H1 (cell line): ENCODE measurements around the gene TMEM168. TPM values are rescaled to one million over a fixed set of nuclear protein-coding genes. Genes with fewer than 3 reads are reported as not detected.

Experiments used
- CTCF ChIA-PET: fragments of 300-600 bp; sonication (Branson Sonifier 250); formaldehyde crosslinking; loops from one replicate; lab custom pipeline; 2021; ENCODE audit not compliant: partially characterized antibody; lab: Charles Lee
- POLR2A ChIA-PET: fragments of 300-600 bp; sonication (Branson Sonifier 250); formaldehyde crosslinking; loops from one replicate; lab custom pipeline; 2021; ENCODE audit warnings: inconsistent platforms; ENCODE audit not compliant: partially characterized antibody; lab: Charles Lee
- DNase-seq, 2 experiments: peaks; one replicate each; pipeline versions ENCODE4 v3.0.0 to v3.0.0-alpha.2; 2010 to 2022; ENCODE audit warnings: low spot score in 2 of 2, low read depth in 1 of 2, mixed read lengths in 1 of 2
- FAIRE-seq: peaks from 2 replicates; lab custom pipeline; 2011; peaks lifted over from hg19 to GRCh38; lab: Jason Lieb, UNC
- H2AFZ ChIP-seq: 2 replicates; pipeline ENCODE4 v1.8.1; 2012; ENCODE audit warnings: low read length, inconsistent platforms
- H2AK5ac ChIP-seq: 2 replicates; pipeline ENCODE4 v1.6.1; 2013; ENCODE audit warnings: low read depth, low read length
- H2BK120ac ChIP-seq: replicated peaks from 2 replicates; pipeline ENCODE3; 2013; ENCODE audit warnings: low read depth, low read length, inconsistent platforms
- H2BK12ac ChIP-seq: 2 replicates; pipeline ENCODE4 v1.6.1; 2013; ENCODE audit warnings: low read depth, low read length
- H2BK15ac ChIP-seq: 2 replicates; pipeline ENCODE4 v1.6.1; 2013; ENCODE audit warnings: low read length
- H2BK20ac ChIP-seq: 2 replicates; pipeline ENCODE4 v1.6.1; 2013; ENCODE audit warnings: low read length
- H2BK5ac ChIP-seq: 2 replicates; pipeline ENCODE4 v1.6.1; 2013; ENCODE audit warnings: low read depth, low read length
- H3K14ac ChIP-seq: 2 replicates; pipeline ENCODE4 v1.6.1; 2013; ENCODE audit warnings: inconsistent platforms; ENCODE audit not compliant: insufficient read length
- H3K18ac ChIP-seq: 2 replicates; pipeline ENCODE4 v1.6.1; 2013; ENCODE audit warnings: low read length; ENCODE audit errors: extremely low read depth
- H3K23ac ChIP-seq: 2 replicates; pipeline ENCODE4 v1.6.1; 2013; ENCODE audit warnings: inconsistent platforms; ENCODE audit not compliant: insufficient read length
- H3K23me2 ChIP-seq: 2 replicates; pipeline ENCODE4 v1.6.1; 2013; ENCODE audit warnings: low read depth, low read length
- H3K27ac ChIP-seq: 2 replicates; pipeline ENCODE4 v1.6.1; 2011; ENCODE audit warnings: low read depth, low read length, inconsistent platforms
- H3K27me3 ChIP-seq, 4 experiments: replicated peaks in 1 of 4; 1 replicate in 1 of 4; 2 replicates in 3 of 4; pipeline versions ENCODE4 v1.6.1 to v1.8.1; 2011 to 2013; ENCODE audit warnings: low read length in 3 of 4, mild to moderate bottlenecking in 3 of 4, inconsistent platforms in 2 of 4, mixed read lengths in 2 of 4, moderate library complexity in 1 of 4; ENCODE audit not compliant: control insufficient read depth in 3 of 4, insufficient read depth in 3 of 4; ENCODE audit errors: extremely low read depth in 1 of 4
- H3K36me3 ChIP-seq, 4 experiments: 2 replicates each; pipeline versions ENCODE4 v1.6.1 to v1.8.1; 2011 to 2013; ENCODE audit warnings: mild to moderate bottlenecking in 4 of 4, low read length in 3 of 4, moderate library complexity in 2 of 4, control low read depth in 1 of 4, inconsistent platforms in 1 of 4; ENCODE audit not compliant: insufficient read depth in 4 of 4, control insufficient read depth in 2 of 4
- H3K4ac ChIP-seq: replicated peaks from 2 replicates; pipeline ENCODE3; 2013; ENCODE audit warnings: low read length, low read depth, mixed read lengths, inconsistent platforms; ENCODE audit not compliant: insufficient read length
- H3K4me1 ChIP-seq, 4 experiments: replicated peaks in 1 of 4; 1 replicate in 1 of 4; 2 replicates in 3 of 4; pipeline versions ENCODE4 v1.6.1 to v1.8.1; 2011 to 2013; ENCODE audit warnings: low read length in 3 of 4, inconsistent platforms in 2 of 4, mixed read lengths in 1 of 4; ENCODE audit not compliant: insufficient read depth in 4 of 4, control insufficient read depth in 3 of 4
- H3K4me2 ChIP-seq, 2 experiments: 2 replicates each; pipeline versions ENCODE4 v1.6.1 to v1.8.1; 2011 to 2013; ENCODE audit warnings: low read depth in 2 of 2, low read length in 2 of 2, control low read depth in 1 of 2, inconsistent platforms in 1 of 2, mild to moderate bottlenecking in 1 of 2; ENCODE audit not compliant: insufficient read depth in 1 of 2
- H3K4me3 ChIP-seq, 4 experiments: fragments of 200-600, 300-600 bp in 1 of 4; sonication (generic), shearing (Covaris generic), sonication (Bioruptor Twin) in 1 of 4; 2 replicates each; pipeline versions ENCODE4 v1.5.1 to v1.8.1; 2011 to 2016; ENCODE audit warnings: low read length in 4 of 4, low read depth in 3 of 4, control low read depth in 2 of 4, inconsistent platforms in 2 of 4, mild to moderate bottlenecking in 2 of 4, mixed read lengths in 1 of 4, moderate library complexity in 1 of 4; ENCODE audit not compliant: insufficient read depth in 2 of 4; ENCODE audit errors: extremely low read depth in 1 of 4
- H3K56ac ChIP-seq: replicated peaks from 2 replicates; pipeline ENCODE3; 2013; ENCODE audit warnings: low read depth, mild to moderate bottlenecking, mixed read lengths, low read length, inconsistent platforms; ENCODE audit not compliant: insufficient read length
- H3K79me1 ChIP-seq: 2 replicates; pipeline ENCODE4 v1.6.1; 2013; ENCODE audit warnings: low read depth, low read length, control low read depth
- H3K79me2 ChIP-seq, 2 experiments: 2 replicates each; pipeline versions ENCODE4 v1.6.1 to v1.8.1; 2012 to 2013; ENCODE audit warnings: low read length in 2 of 2, mild to moderate bottlenecking in 2 of 2, inconsistent platforms in 1 of 2; ENCODE audit not compliant: insufficient read depth in 2 of 2, control insufficient read depth in 1 of 2
- H3K9ac ChIP-seq, 4 experiments: replicated peaks in 1 of 4; 1 replicate in 1 of 4; 2 replicates in 3 of 4; pipeline versions ENCODE4 v1.6.1 to v1.8.1; 2011 to 2013; ENCODE audit warnings: low read depth in 3 of 4, low read length in 3 of 4, control low read depth in 2 of 4, mild to moderate bottlenecking in 2 of 4, moderate library complexity in 2 of 4, inconsistent platforms in 1 of 4; ENCODE audit errors: extremely low read depth in 1 of 4
- H3K9me3 ChIP-seq, 2 experiments: 2 replicates each; pipeline versions ENCODE4 v1.6.1 to v1.8.1; 2012 to 2013; ENCODE audit warnings: mild to moderate bottlenecking in 2 of 2, moderate library complexity in 2 of 2, control low read depth in 1 of 2, inconsistent platforms in 1 of 2, low read depth in 1 of 2, low read length in 1 of 2, mixed read lengths in 1 of 2; ENCODE audit not compliant: insufficient read depth in 2 of 2
- H4K20me1 ChIP-seq, 2 experiments: replicated peaks in 1 of 2; 2 replicates each; pipeline versions ENCODE3 to v1.8.1; 2011 to 2013; ENCODE audit warnings: inconsistent platforms in 2 of 2, low read length in 2 of 2, mild to moderate bottlenecking in 1 of 2; ENCODE audit not compliant: insufficient read depth in 2 of 2, control insufficient read depth in 1 of 2
- H4K5ac ChIP-seq: 2 replicates; pipeline ENCODE4 v1.6.1; 2013; ENCODE audit warnings: low read length, low read depth, mixed read lengths, inconsistent platforms; ENCODE audit not compliant: insufficient read length
- H4K8ac ChIP-seq: 2 replicates; pipeline ENCODE4 v1.8.0; 2013; ENCODE audit warnings: mild to moderate bottlenecking, moderate library complexity, low read length, inconsistent platforms; ENCODE audit not compliant: insufficient read depth; ENCODE audit errors: extremely low read depth
- H4K91ac ChIP-seq: replicated peaks from 2 replicates; pipeline ENCODE3; 2013; ENCODE audit warnings: low read length, mixed read lengths, inconsistent platforms; ENCODE audit not compliant: insufficient read length
- ASH2L ChIP-seq: fragments of 200-600, 300-600 bp; sonication (generic); IDR thresholded peaks from one replicate; pipeline ENCODE4 v1.7.1; 2017; ENCODE audit warnings: low read length
- BRCA1 ChIP-seq: IDR thresholded peaks from 2 replicates; pipeline ENCODE4 v1.6.1; 2012; ENCODE audit warnings: low read depth, low read length, improper control_type of control experiment
- CEBPB ChIP-seq: IDR thresholded peaks from 2 replicates; pipeline ENCODE4 v1.6.1; 2012; ENCODE audit warnings: low read depth, low read length
- CHD1 ChIP-seq: IDR thresholded peaks from 2 replicates; pipeline ENCODE4 v1.6.1; 2012; ENCODE audit warnings: low read depth, low read length, improper control_type of control experiment
- EP300 ChIP-seq, 2 experiments: IDR thresholded peaks; 1 replicate in 1 of 2; 2 replicates in 1 of 2; pipeline ENCODE4 v1.6.1; 2011 to 2012; ENCODE audit warnings: low read depth in 2 of 2, low read length in 2 of 2, mild to moderate bottlenecking in 2 of 2, borderline replicate concordance in 1 of 2, inconsistent platforms in 1 of 2, moderate library complexity in 1 of 2
- GTF2F1 ChIP-seq: IDR thresholded peaks from 2 replicates; pipeline ENCODE4 v1.6.1; 2012; ENCODE audit warnings: low read depth, low read length, improper control_type of control experiment, borderline replicate concordance
- HDAC2 ChIP-seq, 2 experiments: fragments of 300-600 bp in 1 of 2; sonication (generic) in 1 of 2; IDR thresholded peaks; 2 replicates each; pipeline ENCODE4 v1.6.1; 2011 to 2012; ENCODE audit warnings: low read depth in 2 of 2, low read length in 2 of 2, mild to moderate bottlenecking in 2 of 2, moderate library complexity in 2 of 2, borderline replicate concordance in 1 of 2, inconsistent platforms in 1 of 2
- KDM1A ChIP-seq: fragments of 200-600, 300-600 bp; sonication (generic); IDR thresholded peaks from 2 replicates; pipeline ENCODE4 v1.7.1; 2016; ENCODE audit warnings: mild to moderate bottlenecking, low read length, borderline replicate concordance
- MAFK ChIP-seq: IDR thresholded peaks from 2 replicates; pipeline ENCODE4 v1.6.1; 2012; ENCODE audit warnings: low read depth, mild to moderate bottlenecking, improper control_type of control experiment, low read length
- NRF1 ChIP-seq: IDR thresholded peaks from 2 replicates; pipeline ENCODE4 v1.6.1; 2011; ENCODE audit warnings: mild to moderate bottlenecking, low read depth, low read length, improper control_type of control experiment
- SUZ12 ChIP-seq: fragments of 200-600 bp; sonication (generic); IDR thresholded peaks from 2 replicates; pipeline ENCODE4 v1.6.1; 2012; ENCODE audit warnings: mild to moderate bottlenecking, inconsistent platforms, low read length, moderate library complexity, mixed read lengths
- TCF12 ChIP-seq: IDR thresholded peaks from 2 replicates; pipeline ENCODE4 v1.6.1; 2011; ENCODE audit warnings: low read depth, mild to moderate bottlenecking, low read length
- WGBS, 2 experiments: shearing (Covaris generic) in 1 of 2; methylation state at CpG; one replicate each; pipeline versions ENCODE4 v1.1.6 to v1.1.7; 2013 to 2015; ENCODE audit warnings: low lambda C conversion rate in 2 of 2, mixed read lengths in 2 of 2, inconsistent platforms in 1 of 2, low coverage in 1 of 2, missing lambda C conversion rate in 1 of 2; ENCODE audit not compliant: insufficient replicate concordance in 2 of 2, insufficient coverage in 1 of 2, insufficient read length in 1 of 2; ENCODE audit errors: extremely low coverage in 1 of 2, missing lambda C conversion rate in 1 of 2; 5-methylcytosine and 5-hydroxymethylcytosine counted together
- polyA plus RNA-seq, 7 experiments: library from polyadenylated mRNA; depleted of rRNA in 3 of 7; stranded (reverse) in 5 of 7; unstranded in 2 of 7; fragments of >200 nt in 5 of 7; fragments of 200-250 nt in 2 of 7; gene quantifications; 1 replicate in 5 of 7; 2 replicates in 1 of 7; 4 replicates in 1 of 7; pipeline versions ENCODE4 v1.2.1 to v1.2.3, GENCODE V29; 2011 to 2013; ENCODE audit warnings: missing spikeins in 2 of 7, mixed read lengths in 2 of 7
- total RNA-seq: library from RNA; stranded (reverse); fragmentation: NEBNext Ultra II Directional; extraction: Animal tissue kit (Norgen Biotek cat#: 25700); gene quantifications from 2 replicates; pipeline ENCODE4 v1.2.1, GENCODE V29; 2021
- TF ChIP-seq, protein P1 (sequence below): IDR thresholded peaks from 2 replicates; pipeline ENCODE4 v1.6.1; 2012; ENCODE audit warnings: inconsistent platforms

TMEM168 gene
- total and polyA plus RNA-seq, 2 of the 8 experiments (the other 6 are each of a cell fraction or from before 2014, with no cell fraction given), result 8.9 to 11.1 TPM

DNA sequence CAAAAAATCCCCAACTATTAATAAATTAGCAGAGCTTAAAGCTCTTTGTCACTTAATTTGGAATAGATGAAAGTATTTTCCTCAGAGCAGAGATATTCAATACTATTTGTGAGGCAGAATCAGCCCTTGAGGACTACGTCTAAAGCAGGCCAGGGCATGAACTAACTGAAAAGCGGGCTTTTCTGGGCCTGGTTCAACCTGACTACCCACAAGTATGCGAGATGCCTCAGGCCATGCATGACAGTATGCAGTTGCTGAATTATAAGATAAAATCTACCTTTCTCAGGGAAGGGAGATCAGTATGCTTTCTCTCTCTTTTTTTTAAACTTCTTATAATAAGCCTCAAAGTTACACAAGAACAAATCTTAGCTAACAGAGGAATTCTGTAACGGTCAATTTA lies 20.1 kb downstream of the TMEM168 start:
- H3K36me3 ChIP-seq, result no peaks in the 10 kb centered on the region
- no peak overlapping the region for H3K23ac ChIP-seq
- H2BK5ac ChIP-seq, result no peak overlapping the region
- no peak for FAIRE-seq
- no peak overlapping the region for H4K5ac ChIP-seq
- no peak overlapping the region for H2BK15ac ChIP-seq
- no peaks in the 10 kb centered on the region for H3K23me2 ChIP-seq
- WGBS, 2 experiments, result 92% methylated on average over 4 of the region's 4 CpGs; no CpG with 5 or more reads in 1 of the 2 experiments
- no peak overlapping the region for H3K9ac ChIP-seq
- H4K8ac ChIP-seq, result no peak overlapping the region
- H3K79me1 ChIP-seq, result no peaks in the 10 kb centered on the region
- POLR2A ChIA-PET, result interaction anchor here (1.5 to 1.7 kb wide), 2 partner anchors 13 to 20 kb away, joined by 4 to 5 read pairs; partner anchors contain the start of gene TMEM168
- no peaks in the 10 kb centered on the region for H3K27me3 ChIP-seq
- H2BK120ac ChIP-seq, result no peak overlapping the region
- no peak overlapping the region for H2AFZ ChIP-seq
- H3K4me3 ChIP-seq, result no peak overlapping the region
- H2AK5ac ChIP-seq, result no peak overlapping the region
- no peak overlapping the region for H2BK20ac ChIP-seq
- no peak overlapping the region for H3K14ac ChIP-seq
- no peak overlapping the region for H3K4ac ChIP-seq
- H3K27ac ChIP-seq, result no peak overlapping the region
- no peak for DNase-seq
- H3K4me2 ChIP-seq, result no peak overlapping the region
- H2BK12ac ChIP-seq, result no peak overlapping the region
- H4K91ac ChIP-seq, result no peak overlapping the region
- no peak overlapping the region for H3K56ac ChIP-seq
- no peaks in the 10 kb centered on the region for H4K20me1 ChIP-seq
- CTCF ChIA-PET, result interaction anchor here (0.6 to 1.3 kb wide), 2 partner anchors 127 to 271 kb away, joined by 3 to 4 read pairs; no protein-coding TSS in a partner anchor
- H3K18ac ChIP-seq, result no peak overlapping the region
- no peaks in the 10 kb centered on the region for H3K4me1 ChIP-seq
- no peaks in the 10 kb centered on the region for H3K9me3 ChIP-seq
- H3K79me2 ChIP-seq, result no peaks in the 10 kb centered on the region
- no peak for TF ChIP-seq CHD1
- TF ChIP-seq, protein P1, sequence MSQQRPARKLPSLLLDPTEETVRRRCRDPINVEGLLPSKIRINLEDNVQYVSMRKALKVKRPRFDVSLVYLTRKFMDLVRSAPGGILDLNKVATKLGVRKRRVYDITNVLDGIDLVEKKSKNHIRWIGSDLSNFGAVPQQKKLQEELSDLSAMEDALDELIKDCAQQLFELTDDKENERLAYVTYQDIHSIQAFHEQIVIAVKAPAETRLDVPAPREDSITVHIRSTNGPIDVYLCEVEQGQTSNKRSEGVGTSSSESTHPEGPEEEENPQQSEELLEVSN, result no peak
- no peak for TF ChIP-seq MAFK
- TF ChIP-seq CEBPB, result no peak
- no peak for TF ChIP-seq KDM1A
- TF ChIP-seq BRCA1, result no peak
- no peak for TF ChIP-seq TCF12
- no peak for TF ChIP-seq SUZ12
- no peak for TF ChIP-seq ASH2L
- TF ChIP-seq EP300 (IDR thresholded peaks at IDR 0.05; ENCODE audit: borderline replicate concordance in 1 of 2, low read depth in 2 of 2, low read length in 2 of 2), result no peak
- no peak for TF ChIP-seq GTF2F1
- TF ChIP-seq HDAC2 (IDR thresholded peaks at IDR 0.05; ENCODE audit: borderline replicate concordance in 1 of 2, low read depth in 2 of 2, low read length in 2 of 2), result no peak
- no peak for TF ChIP-seq NRF1
